Tibial nerve (tissue), 4 donors: ENCODE measurements around the gene CAMK2N1.

ENCODE experiments used
- CTCF ChIP-seq, 5 experiments: fragments of 200-600 bp in 3 of 5; fragments of 450-650 bp in 2 of 5; sonication (generic) in 3 of 5; IDR thresholded peaks; one replicate each; pipeline ENCODE4 v1.5.1; 2016 to 2019; ENCODE audit warnings: antibody characterized with exemption in 5 of 5, mild to moderate bottlenecking in 3 of 5, moderate library complexity in 2 of 5
- EP300 ChIP-seq, 2 donors: sonication (generic); formaldehyde crosslinking; IDR thresholded peaks; one replicate each; pipeline ENCODE4 v1.6.1; 2017; ENCODE audit warnings: antibody characterized with exemption in 2 of 2, mild to moderate bottlenecking in 1 of 2
- POLR2A ChIP-seq, 2 donors: fragments of 450-650 bp; IDR thresholded peaks; one replicate each; pipeline ENCODE4 v1.6.1; 2017; ENCODE audit warnings: antibody characterized with exemption in 2 of 2, mild to moderate bottlenecking in 2 of 2, moderate library complexity in 2 of 2

GRCh38 chr1:20439282-20439681 is 46.7 kb downstream of the CAMK2N1 start:
- TF ChIP-seq CTCF (IDR thresholded peaks at IDR 0.05) (no peak), EP300 (IDR thresholded peaks at IDR 0.05) (no peak), POLR2A (IDR thresholded peaks at IDR 0.05) (no peak)
